HG03159 (cell line): Measurements from ENCODE around the gene MBNL1.

Experiments
- ATAC-seq: cut with Tn5 transposase; IDR thresholded peaks from one replicate; pipeline ENCODE4 v1.9.1; 2021; ENCODE audit warnings: mild to moderate bottlenecking, moderate library complexity; ENCODE audit not compliant: unreplicated experiment

The MBNL1 gene

GRCh38 chr3:152470095-152470494 is 201.4 kb downstream of the MBNL1 start:
- no peak for ATAC-seq

- no peak for ATAC-seq
These were observed 202.2 kb downstream of the MBNL1 start for GRCh38 chr3:152470893-152471292.

- peak; percentile 80 for ATAC-seq
These were observed 203.3 kb downstream of the MBNL1 start for GRCh38 chr3:152471814-152472671.

GRCh38 chr3:152472672-152472954 is 203.9 kb downstream of the MBNL1 start:
- ATAC-seq, result no peak

GRCh38 chr3:152474585-152474984 is 205.9 kb downstream of the MBNL1 start:
- ATAC-seq, result peak; percentile 49

GRCh38 chr3:152477422-152477821 is 208.7 kb downstream of the MBNL1 start:
- no peak for ATAC-seq

- ATAC-seq, result peak; percentile 91
These were observed 211.7 kb downstream of the MBNL1 start for GRCh38 chr3:152480282-152480953.

- no peak for ATAC-seq
These were observed 217.6 kb downstream of the MBNL1 start for GRCh38 chr3:152486364-152486763.

- ATAC-seq, result no peak
These were observed 219.7 kb downstream of the MBNL1 start for GRCh38 chr3:152488449-152488848.

GRCh38 chr3:152491922-152492321 is 223.2 kb downstream of the MBNL1 start:
- ATAC-seq, result peak; percentile 79

GRCh38 chr3:152496286-152496685 is 227.6 kb downstream of the MBNL1 start:
- ATAC-seq, result no peak

- ATAC-seq, result no peak
These were observed 228.0 kb downstream of the MBNL1 start for GRCh38 chr3:152496716-152497115.

- no peak for ATAC-seq
These were observed 228.7 kb downstream of the MBNL1 start for GRCh38 chr3:152497457-152497856.

GRCh38 chr3:152497890-152498289 is 229.2 kb downstream of the MBNL1 start:
- no peak for ATAC-seq

- no peak for ATAC-seq
These were observed 231.2 kb downstream of the MBNL1 start for GRCh38 chr3:152499791-152500385.

GRCh38 chr3:152505926-152506325 is 237.2 kb downstream of the MBNL1 start:
- peak; percentile 90 for ATAC-seq

- no peak for ATAC-seq
These were observed 240.0 kb downstream of the MBNL1 start for GRCh38 chr3:152508705-152509104.

- peak; percentile 79 for ATAC-seq
These were observed 243.2 kb downstream of the MBNL1 start for GRCh38 chr3:152511904-152512303.

GRCh38 chr3:152513301-152513960 is 244.7 kb downstream of the MBNL1 start:
- no peak for ATAC-seq
